GM12878 (cell line): ENCODE results near the gene SORBS2. TPM values are rescaled to one million over a fixed set of nuclear protein-coding genes. Genes with fewer than 3 reads are reported as not detected.

Source experiments
- ATAC-seq: fragments of 200-7000 bp; cut with Tn5 transposase; 3 replicates; pipeline ENCODE4 v1.9.1; 2020; ENCODE audit warnings: mild to moderate bottlenecking, moderate library complexity
- BruUV-seq: library from RNA; stranded (reverse); fragments of 400-500 nt; replicated peaks from 2 replicates; lab custom pipeline; 2021; lab: Mats Ljungman, UMichigan
- CTCF ChIA-PET: fragments of 300-600 bp; sonication (Branson Sonifier 250); formaldehyde crosslinking; extraction: SDS; loops from one replicate; lab custom pipeline; 2021; ENCODE audit warnings: inconsistent platforms; lab: Yijun Ruan, JAX
- POLR2A ChIA-PET: fragments of 350-600 bp; formaldehyde crosslinking; extraction: SDS; loops from one replicate; lab custom pipeline; 2021; ENCODE audit warnings: inconsistent platforms; lab: Charles Lee
- RAD21 ChIA-PET: fragments of 300-600 bp; sonication (Branson Sonifier 250); formaldehyde crosslinking; loops from one replicate; lab custom pipeline; 2023; ENCODE audit warnings: antibody characterized with exemption; ENCODE audit not compliant: unreplicated experiment; lab: Charles Lee
- SMC1A ChIA-PET: fragments of 300-600 bp; sonication (Branson Sonifier 250); formaldehyde crosslinking; loops from one replicate; lab custom pipeline; 2023; ENCODE audit not compliant: unreplicated experiment, uncharacterized antibody; lab: Charles Lee
- DNase-seq: peaks from one replicate; pipeline ENCODE4 v3.0.0-alpha.2; 2011; ENCODE audit warnings: low read depth, low spot score
- FAIRE-seq: peaks from 3 replicates; lab custom pipeline; 2011; peaks lifted over from hg19 to GRCh38; lab: Jason Lieb, UNC
- H2AFZ ChIP-seq: 2 replicates; pipeline ENCODE4 v1.6.0; 2011; ENCODE audit warnings: low read depth, low read length, control low read depth; ENCODE audit not compliant: control insufficient read depth
- H3K27ac ChIP-seq: 2 replicates; pipeline ENCODE4 v1.5.1; 2011; ENCODE audit warnings: control low read depth; ENCODE audit not compliant: control insufficient read depth, insufficient read depth
- H3K27me3 ChIP-seq, 2 experiments: replicated peaks in 1 of 2; 2 replicates each; pipeline versions ENCODE4 v1.6.0 to v1.6.1; 2011; ENCODE audit warnings: low read length in 1 of 2; ENCODE audit not compliant: control insufficient read depth in 2 of 2, insufficient read depth in 2 of 2
- H3K36me3 ChIP-seq, 2 experiments: 2 replicates each; pipeline ENCODE4 v1.5.1; 2011; ENCODE audit warnings: low read length in 1 of 2; ENCODE audit not compliant: control insufficient read depth in 2 of 2, insufficient read depth in 2 of 2
- H3K4me1 ChIP-seq: 2 replicates; pipeline ENCODE4 v1.6.1; 2011; ENCODE audit warnings: mild to moderate bottlenecking, low read length, moderate library complexity, mixed read lengths; ENCODE audit not compliant: control insufficient read depth, insufficient read depth
- H3K4me2 ChIP-seq: 2 replicates; pipeline ENCODE4 v1.6.0; 2011; ENCODE audit warnings: control low read depth; ENCODE audit not compliant: control insufficient read depth, insufficient read depth
- H3K4me3 ChIP-seq: fragments of 200-600 bp; sonication (generic); 2 replicates; pipeline ENCODE4 v1.5.1; 2016
- H3K79me2 ChIP-seq: 2 replicates; pipeline ENCODE4 v1.6.0; 2011; ENCODE audit warnings: low read length; ENCODE audit not compliant: control insufficient read depth, insufficient read depth
- H3K9ac ChIP-seq: 2 replicates; pipeline ENCODE4 v1.8.0; 2011; ENCODE audit warnings: low read length, control low read depth, mixed read lengths; ENCODE audit not compliant: control insufficient read depth, insufficient read depth
- H3K9me3 ChIP-seq: replicated peaks from 3 replicates; pipeline ENCODE4 v1.5.1; 2011; ENCODE audit warnings: mild to moderate bottlenecking, low read length; ENCODE audit not compliant: control insufficient read depth, insufficient read depth
- H4K20me1 ChIP-seq: 2 replicates; pipeline ENCODE4 v1.6.0; 2011; ENCODE audit not compliant: control insufficient read depth, insufficient read depth
- KLF5 ChIP-seq: fragments of 450-650 bp; IDR thresholded peaks from 2 replicates; pipeline ENCODE4 v1.6.1; 2014; ENCODE audit warnings: mild to moderate bottlenecking; ENCODE audit not compliant: partially characterized antibody
- SMC3 ChIP-seq: IDR thresholded peaks from 2 replicates; pipeline ENCODE4 v1.6.1; 2011; ENCODE audit warnings: low read length, improper control_type of control experiment, borderline replicate concordance
- SUZ12 ChIP-seq: fragments of 200-600 bp; sonication (generic); IDR thresholded peaks from one replicate; pipeline ENCODE4 v1.6.1; 2018; ENCODE audit warnings: antibody characterized with exemption, mild to moderate bottlenecking; ENCODE audit not compliant: unreplicated experiment
- TCF7 ChIP-seq: IDR thresholded peaks from 2 replicates; pipeline ENCODE4 v1.6.1; 2014; ENCODE audit warnings: antibody characterized with exemption, borderline replicate concordance
- WRNIP1 ChIP-seq: IDR thresholded peaks from 2 replicates; pipeline ENCODE4 v1.6.1; 2011; ENCODE audit warnings: low read depth, low read length, improper control_type of control experiment, borderline replicate concordance
- WGBS: methylation state at CpG from one replicate; pipeline ENCODE4 v1.1.6; 2016; ENCODE audit warnings: low lambda C conversion rate; ENCODE audit not compliant: insufficient replicate concordance, insufficient coverage; ENCODE audit errors: missing lambda C conversion rate; 5-methylcytosine and 5-hydroxymethylcytosine counted together
- in situ Hi-C: fragments of 300-500 bp; cut with MboI; formaldehyde crosslinking; loops from 9 replicates; pipeline ENCODE4 v1.14.3; 2018; ENCODE audit warnings: mixed read lengths
- intact Hi-C: fragments of 100-400 bp; cut with micrococcal nuclease; formaldehyde crosslinking; loops from one replicate; pipeline ENCODE4 v1.14.2; 2022; ENCODE audit not compliant: unreplicated experiment
- polyA plus RNA-seq, 11 experiments: library from polyadenylated mRNA; depleted of rRNA in 4 of 11; unstranded in 6 of 11; stranded (reverse) in 5 of 11; fragments of >200 nt; fragmentation: Nextera tagmentation in 4 of 11; fragmentation: Illumina TruSeq in 1 of 11; extraction: Ambion mirVana in 4 of 11; extraction: Trizol in 1 of 11; gene quantifications; 1 replicate in 1 of 11; 2 replicates in 10 of 11; pipeline versions ENCODE4 v1.2.1 to v1.2.3, GENCODE V29; 2011 to 2016; ENCODE audit warnings: inconsistent platforms in 2 of 11, missing spikeins in 2 of 11, low read depth in 1 of 11
- total RNA-seq, 4 experiments: library from RNA; depleted of rRNA in 3 of 4; stranded (reverse); fragments of >200 nt in 3 of 4; fragmentation: Illumina TruSeq in 1 of 4; extraction: Trizol in 1 of 4; gene quantifications; 2 replicates each; pipeline versions ENCODE4 v1.2.1 to v1.2.3, GENCODE V29; 2013 to 2021
- TF ChIP-seq, protein P1 (sequence below): fragments of 450-650 bp; conservative IDR thresholded peaks from 2 replicates; pipeline ENCODE4 v1.6.1; 2017; ENCODE audit warnings: mild to moderate bottlenecking, moderate library complexity
- TF ChIP-seq, protein P2 (sequence below): fragments of 450-650 bp; IDR thresholded peaks from 2 replicates; pipeline ENCODE4 v1.6.1; 2017; ENCODE audit warnings: mild to moderate bottlenecking, moderate library complexity

SORBS2 gene
- total and polyA plus RNA-seq, 10 of the 15 experiments (the other 5 are each of a cell fraction or from before 2014, with no cell fraction given): 0.06 to 3.0 (median 0.79) TPM

DNA sequence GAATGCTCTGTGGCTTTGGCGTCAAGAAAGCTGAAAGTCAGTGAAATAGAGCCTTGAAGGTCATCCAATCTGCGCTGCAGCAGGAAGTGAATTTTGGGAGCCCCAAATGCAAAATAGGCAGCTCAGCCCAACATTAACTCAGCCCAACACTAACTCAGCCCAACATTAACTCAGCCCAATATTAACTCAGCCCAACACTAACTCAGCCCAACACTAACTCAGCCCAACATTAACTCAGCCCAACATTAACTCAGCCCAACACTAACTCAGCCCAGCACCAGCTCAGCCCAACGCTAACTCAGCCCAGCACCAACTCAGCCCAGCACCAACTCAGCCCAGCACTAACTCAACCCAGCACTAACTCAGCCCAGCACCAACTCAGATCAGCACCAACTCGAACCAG is 71.5 kb downstream of the SORBS2 start:
- CTCF ChIA-PET: no interaction called here
- FAIRE-seq (no peak), DNase-seq (no peak), ATAC-seq (peak; percentile 44; the same call in 2 of the 3 replicates)
- H3K4me3 ChIP-seq: no peak overlapping the region
- in situ Hi-C loops (no loop called here), intact Hi-C loops (no loop called here)
- no peaks in the 10 kb centered on the region for H3K79me2 ChIP-seq
- 22% methylated on average over 4 of the region's 4 CpGs for WGBS
- no peaks in the 10 kb centered on the region for H4K20me1 ChIP-seq
- no peaks in the 10 kb centered on the region for H3K27me3 ChIP-seq
- peak overlapping the region; percentile 41; the same call in 1 of the 2 replicates for H3K4me2 ChIP-seq
- no peak overlapping the region for H3K9ac ChIP-seq
- TF ChIP-seq TCF7 (no peak), KLF5 (peak; percentile 31), SMC3 (no peak)
- no TSS peak for BruUV-seq
- H3K9me3 ChIP-seq: no peaks in the 10 kb centered on the region; the same call in 2 of the 3 replicates
- RAD21 ChIA-PET: no interaction called here
- SMC1A ChIA-PET: no interaction called here
- peaks cover 17% of the 10 kb centered on the region for H3K4me1 ChIP-seq
- no peaks in the 10 kb centered on the region for H3K36me3 ChIP-seq
- no peak overlapping the region for H2AFZ ChIP-seq
- no peak overlapping the region for H3K27ac ChIP-seq
- POLR2A ChIA-PET: no interaction called here

DNA sequence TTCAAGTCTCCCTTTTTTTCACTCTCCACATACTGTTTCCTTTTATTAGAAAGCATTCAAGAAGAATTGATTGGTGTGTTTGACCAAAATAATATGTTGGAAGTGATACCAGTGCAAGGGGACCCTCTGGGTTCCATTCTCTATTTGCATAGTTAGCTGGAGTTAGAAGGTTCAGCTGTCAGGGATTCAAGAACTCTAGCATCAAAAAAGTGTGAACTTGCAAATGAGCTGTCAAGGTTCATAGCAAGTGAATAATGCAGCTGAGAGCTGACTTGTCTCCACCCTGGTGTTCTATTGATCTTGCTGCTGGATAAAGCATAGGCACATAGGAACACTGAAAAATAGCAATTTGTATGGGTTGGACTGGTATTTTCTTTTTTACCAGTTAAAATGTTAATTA is 73.2 kb downstream of the SORBS2 start:
- no TSS peak for BruUV-seq
- CTCF ChIA-PET: no interaction called here
- TF ChIP-seq, protein P1, sequence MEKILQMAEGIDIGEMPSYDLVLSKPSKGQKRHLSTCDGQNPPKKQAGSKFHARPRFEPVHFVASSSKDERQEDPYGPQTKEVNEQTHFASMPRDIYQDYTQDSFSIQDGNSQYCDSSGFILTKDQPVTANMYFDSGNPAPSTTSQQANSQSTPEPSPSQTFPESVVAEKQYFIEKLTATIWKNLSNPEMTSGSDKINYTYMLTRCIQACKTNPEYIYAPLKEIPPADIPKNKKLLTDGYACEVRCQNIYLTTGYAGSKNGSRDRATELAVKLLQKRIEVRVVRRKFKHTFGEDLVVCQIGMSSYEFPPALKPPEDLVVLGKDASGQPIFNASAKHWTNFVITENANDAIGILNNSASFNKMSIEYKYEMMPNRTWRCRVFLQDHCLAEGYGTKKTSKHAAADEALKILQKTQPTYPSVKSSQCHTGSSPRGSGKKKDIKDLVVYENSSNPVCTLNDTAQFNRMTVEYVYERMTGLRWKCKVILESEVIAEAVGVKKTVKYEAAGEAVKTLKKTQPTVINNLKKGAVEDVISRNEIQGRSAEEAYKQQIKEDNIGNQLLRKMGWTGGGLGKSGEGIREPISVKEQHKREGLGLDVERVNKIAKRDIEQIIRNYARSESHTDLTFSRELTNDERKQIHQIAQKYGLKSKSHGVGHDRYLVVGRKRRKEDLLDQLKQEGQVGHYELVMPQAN: no peak
- no peak for TF ChIP-seq WRNIP1
- no peak for TF ChIP-seq SUZ12
- TF ChIP-seq, protein P2, sequence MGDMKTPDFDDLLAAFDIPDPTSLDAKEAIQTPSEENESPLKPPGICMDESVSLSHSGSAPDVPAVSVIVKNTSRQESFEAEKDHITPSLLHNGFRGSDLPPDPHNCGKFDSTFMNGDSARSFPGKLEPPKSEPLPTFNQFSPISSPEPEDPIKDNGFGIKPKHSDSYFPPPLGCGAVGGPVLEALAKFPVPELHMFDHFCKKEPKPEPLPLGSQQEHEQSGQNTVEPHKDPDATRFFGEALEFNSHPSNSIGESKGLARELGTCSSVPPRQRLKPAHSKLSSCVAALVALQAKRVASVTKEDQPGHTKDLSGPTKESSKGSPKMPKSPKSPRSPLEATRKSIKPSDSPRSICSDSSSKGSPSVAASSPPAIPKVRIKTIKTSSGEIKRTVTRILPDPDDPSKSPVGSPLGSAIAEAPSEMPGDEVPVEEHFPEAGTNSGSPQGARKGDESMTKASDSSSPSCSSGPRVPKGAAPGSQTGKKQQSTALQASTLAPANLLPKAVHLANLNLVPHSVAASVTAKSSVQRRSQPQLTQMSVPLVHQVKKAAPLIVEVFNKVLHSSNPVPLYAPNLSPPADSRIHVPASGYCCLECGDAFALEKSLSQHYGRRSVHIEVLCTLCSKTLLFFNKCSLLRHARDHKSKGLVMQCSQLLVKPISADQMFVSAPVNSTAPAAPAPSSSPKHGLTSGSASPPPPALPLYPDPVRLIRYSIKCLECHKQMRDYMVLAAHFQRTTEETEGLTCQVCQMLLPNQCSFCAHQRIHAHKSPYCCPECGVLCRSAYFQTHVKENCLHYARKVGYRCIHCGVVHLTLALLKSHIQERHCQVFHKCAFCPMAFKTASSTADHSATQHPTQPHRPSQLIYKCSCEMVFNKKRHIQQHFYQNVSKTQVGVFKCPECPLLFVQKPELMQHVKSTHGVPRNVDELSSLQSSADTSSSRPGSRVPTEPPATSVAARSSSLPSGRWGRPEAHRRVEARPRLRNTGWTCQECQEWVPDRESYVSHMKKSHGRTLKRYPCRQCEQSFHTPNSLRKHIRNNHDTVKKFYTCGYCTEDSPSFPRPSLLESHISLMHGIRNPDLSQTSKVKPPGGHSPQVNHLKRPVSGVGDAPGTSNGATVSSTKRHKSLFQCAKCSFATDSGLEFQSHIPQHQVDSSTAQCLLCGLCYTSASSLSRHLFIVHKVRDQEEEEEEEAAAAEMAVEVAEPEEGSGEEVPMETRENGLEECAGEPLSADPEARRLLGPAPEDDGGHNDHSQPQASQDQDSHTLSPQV: no peak

More for the DNA sequence above, 73.2 kb downstream of the SORBS2 start:
- H3K4me3 ChIP-seq: no peak overlapping the region
- RAD21 ChIA-PET: no interaction called here
- no peak for DNase-seq
- H3K27ac ChIP-seq: no peak overlapping the region; the same call in 1 of the 2 replicates
- POLR2A ChIA-PET: no interaction called here
- H3K36me3 ChIP-seq: no peaks in the 10 kb centered on the region
- no peak overlapping the region for H3K4me2 ChIP-seq
- H3K27me3 ChIP-seq: no peaks in the 10 kb centered on the region
- intact Hi-C loops: no loop called here
- no peak overlapping the region for H3K9ac ChIP-seq
- in situ Hi-C loops: no loop called here
- peaks cover 25% of the 10 kb centered on the region for H3K4me1 ChIP-seq
- H3K9me3 ChIP-seq: no peaks in the 10 kb centered on the region; the same call in 2 of the 3 replicates
- no peak overlapping the region for H2AFZ ChIP-seq
- SMC1A ChIA-PET: interaction anchor here (0.6 to 1.2 kb wide), 4 partner anchors 8 to 177 kb away, joined by 3 to 4 read pairs (median 3); no protein-coding TSS in a partner anchor
- FAIRE-seq: no peak
- H4K20me1 ChIP-seq: no peaks in the 10 kb centered on the region
- no peaks in the 10 kb centered on the region for H3K79me2 ChIP-seq
- no peak for ATAC-seq
